ENCODE measurements around the gene SCYL1. TPM values are rescaled to one million over a fixed set of nuclear protein-coding genes. Genes with fewer than 3 reads are reported as not detected.

Gene SCYL1
- total and polyA plus RNA-seq, 7 donors, result 66.9 to 106 (median 87.4) TPM

DNA sequence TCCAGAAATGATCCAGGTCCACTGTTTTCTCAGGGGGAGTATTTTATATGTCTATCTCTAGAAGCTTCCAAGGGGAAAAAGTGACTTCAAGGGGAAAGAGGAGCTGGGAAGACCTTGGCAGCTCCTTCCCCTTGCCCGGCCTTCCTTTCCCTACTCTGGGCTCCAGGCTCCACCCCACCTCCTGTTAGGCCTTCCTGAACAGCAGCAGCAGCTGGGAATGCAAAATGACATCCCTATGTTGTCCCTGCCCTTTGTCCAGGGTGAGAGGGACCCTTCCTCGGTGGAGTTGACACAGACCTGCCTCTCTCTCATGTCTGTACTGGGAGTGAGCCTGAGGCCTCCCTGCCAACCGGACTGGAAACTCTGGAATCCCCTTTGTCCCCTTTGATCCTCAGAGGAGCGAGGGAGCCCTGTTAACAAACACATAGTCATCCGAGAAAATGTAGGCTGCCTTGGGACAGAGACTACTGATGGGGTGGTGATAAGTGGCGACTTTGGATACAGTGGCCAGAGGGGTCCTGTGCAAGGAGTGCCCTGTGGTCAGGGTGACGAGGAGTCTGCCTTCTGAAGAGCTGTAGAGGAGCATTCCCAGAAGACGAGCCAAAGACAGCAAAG is 35.1 kb upstream of the SCYL1 start:
- WGBS, 3 donors, result 41 to 45% (median 44%) methylated on average over 8 of the region's 8 CpGs
- peak in 1 of 2 donors; percentile 49 for DNase-seq

DNA sequence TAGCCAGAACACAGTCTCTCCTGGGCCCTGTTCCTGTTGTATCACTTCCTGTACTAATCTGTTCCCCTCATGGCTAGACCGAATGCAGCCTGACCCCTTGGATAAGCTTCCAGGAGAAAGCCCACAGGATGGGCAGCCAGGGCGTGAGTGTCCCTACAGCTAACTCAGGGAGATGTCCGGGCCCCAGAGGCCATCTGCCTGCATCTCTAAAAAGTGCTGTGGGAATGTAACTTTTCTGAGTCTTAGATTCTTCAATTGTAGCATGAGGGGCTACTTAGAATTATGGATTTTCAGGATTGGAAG is 33.8 kb upstream of the SCYL1 start:
- intact Hi-C loops (cut with DNase I), result no loop called here
- WGBS, 3 donors, result 55 to 67% (median 64%) methylated on average over 3 of the region's 3 CpGs
- peaks cover 92% of the 10 kb centered on the region for H3K4me1 ChIP-seq
- no peaks in the 10 kb centered on the region for H3K36me3 ChIP-seq (ENCODE audit: insufficient read depth in 1 of 2, low read depth in 1 of 2)
- ATAC-seq (no peak), DNase-seq (no peak)
- no peaks in the 10 kb centered on the region for H3K9me3 ChIP-seq
- TF ChIP-seq, protein P1, sequence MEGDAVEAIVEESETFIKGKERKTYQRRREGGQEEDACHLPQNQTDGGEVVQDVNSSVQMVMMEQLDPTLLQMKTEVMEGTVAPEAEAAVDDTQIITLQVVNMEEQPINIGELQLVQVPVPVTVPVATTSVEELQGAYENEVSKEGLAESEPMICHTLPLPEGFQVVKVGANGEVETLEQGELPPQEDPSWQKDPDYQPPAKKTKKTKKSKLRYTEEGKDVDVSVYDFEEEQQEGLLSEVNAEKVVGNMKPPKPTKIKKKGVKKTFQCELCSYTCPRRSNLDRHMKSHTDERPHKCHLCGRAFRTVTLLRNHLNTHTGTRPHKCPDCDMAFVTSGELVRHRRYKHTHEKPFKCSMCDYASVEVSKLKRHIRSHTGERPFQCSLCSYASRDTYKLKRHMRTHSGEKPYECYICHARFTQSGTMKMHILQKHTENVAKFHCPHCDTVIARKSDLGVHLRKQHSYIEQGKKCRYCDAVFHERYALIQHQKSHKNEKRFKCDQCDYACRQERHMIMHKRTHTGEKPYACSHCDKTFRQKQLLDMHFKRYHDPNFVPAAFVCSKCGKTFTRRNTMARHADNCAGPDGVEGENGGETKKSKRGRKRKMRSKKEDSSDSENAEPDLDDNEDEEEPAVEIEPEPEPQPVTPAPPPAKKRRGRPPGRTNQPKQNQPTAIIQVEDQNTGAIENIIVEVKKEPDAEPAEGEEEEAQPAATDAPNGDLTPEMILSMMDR (IDR thresholded peaks at IDR 0.05), result no peak
- peak overlapping the region; percentile 42 for H3K4me3 ChIP-seq
- H3K27me3 ChIP-seq (ENCODE audit: insufficient read depth in 3 of 3, low read length in 2 of 3), result no peaks in the 10 kb centered on the region
- peak overlapping the region; percentile 99 for H3K27ac ChIP-seq

More for the DNA sequence above, 35.1 kb upstream of the SCYL1 start:
- H3K36me3 ChIP-seq (ENCODE audit: insufficient read depth in 1 of 2, low read depth in 1 of 2), result no peaks in the 10 kb centered on the region
- peak overlapping the region; percentile 4 for H3K4me3 ChIP-seq
- no peaks in the 10 kb centered on the region for H3K27me3 ChIP-seq (ENCODE audit: insufficient read depth in 3 of 3, low read length in 2 of 3)
- H3K27ac ChIP-seq, result peak overlapping the region; percentile 99
- peaks cover 90% of the 10 kb centered on the region for H3K4me1 ChIP-seq
- TF ChIP-seq, protein P1 (IDR thresholded peaks at IDR 0.05), result no peak
- no peaks in the 10 kb centered on the region for H3K9me3 ChIP-seq
- intact Hi-C loops (cut with DNase I), result no loop called here
- ATAC-seq, result no peak

DNA sequence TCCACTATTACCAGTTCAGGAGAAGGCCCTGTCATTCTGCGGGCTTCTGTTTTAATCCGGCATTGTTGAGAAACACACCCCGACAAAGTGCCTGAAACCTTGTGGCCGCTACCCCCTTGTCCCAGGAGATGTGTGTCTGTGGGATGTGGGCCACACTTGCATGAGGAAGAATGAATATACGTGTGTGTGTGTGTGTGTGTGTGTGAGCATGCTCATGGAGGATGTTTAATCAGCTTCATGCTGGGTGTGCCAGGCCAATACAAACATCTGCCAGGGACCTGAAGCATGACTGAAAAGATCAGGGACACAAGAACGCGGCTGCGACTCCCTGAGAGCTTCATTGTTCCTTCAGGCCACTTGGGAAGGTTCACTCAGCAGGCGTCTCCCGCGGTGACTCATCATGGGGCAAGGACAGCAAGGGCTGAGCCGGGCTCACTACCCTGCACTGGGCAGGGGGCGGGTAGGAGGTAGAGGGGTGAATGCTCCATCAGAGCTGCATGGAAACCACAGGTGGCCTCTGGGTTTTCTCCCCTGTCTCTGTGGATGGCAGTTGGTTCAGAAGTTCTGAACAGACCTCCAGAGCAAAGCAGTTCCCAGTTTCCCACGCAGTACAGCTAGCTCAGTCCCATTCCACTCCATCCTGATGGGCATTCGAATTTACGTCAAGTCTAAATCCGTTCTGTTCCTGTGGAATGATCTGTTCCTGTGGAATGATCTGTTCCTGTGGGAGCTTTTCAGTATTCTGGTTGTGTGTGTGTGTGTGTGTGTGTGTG is 33.1 kb upstream of the SCYL1 start:
- ATAC-seq (peak; percentile 56 to 66 (median 62)), DNase-seq (peak; percentile 86 to 92)
- H3K36me3 ChIP-seq (ENCODE audit: insufficient read depth in 1 of 2, low read depth in 1 of 2), result no peaks in the 10 kb centered on the region
- intact Hi-C loops (cut with DNase I), result no loop called here
- H3K9me3 ChIP-seq, result no peaks in the 10 kb centered on the region
- H3K4me3 ChIP-seq, result peak overlapping the region; percentile 42
- H3K27ac ChIP-seq, result peak overlapping the region; percentile 99
- H3K27me3 ChIP-seq (ENCODE audit: insufficient read depth in 3 of 3, low read length in 2 of 3), result no peaks in the 10 kb centered on the region
- WGBS, 3 donors, result 19 to 28% (median 23%) methylated on average over 17 of the region's 17 CpGs
- TF ChIP-seq, protein P1 (IDR thresholded peaks at IDR 0.05), result no peak
- peaks cover 93% of the 10 kb centered on the region for H3K4me1 ChIP-seq

DNA sequence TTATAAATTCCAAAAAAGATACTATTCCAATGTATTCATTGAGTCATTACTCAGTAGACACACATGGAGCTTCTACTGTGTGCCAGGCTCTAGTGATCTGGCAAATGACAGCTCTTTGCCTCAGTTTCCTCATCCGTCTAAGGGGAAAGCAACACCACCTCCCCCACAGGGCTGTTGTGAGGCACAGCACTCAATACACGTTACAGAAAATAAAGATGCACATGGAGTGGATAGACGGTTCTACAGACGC is 32.6 kb upstream of the SCYL1 start:
- intact Hi-C loops (cut with DNase I), result no loop called here
- Histone ChIP-seq H3K36me3 (ENCODE audit: insufficient read depth in 1 of 2, low read depth in 1 of 2) (no peaks in the 10 kb centered on the region), H3K4me1 (peaks cover 90% of the 10 kb centered on the region), H3K27me3 (ENCODE audit: insufficient read depth in 3 of 3, low read length in 2 of 3) (no peaks in the 10 kb centered on the region), H3K27ac (peak overlapping the region; percentile 99), H3K4me3 (peak overlapping the region; percentile 42), H3K9me3 (no peaks in the 10 kb centered on the region)
- no peak for ATAC-seq
- TF ChIP-seq, protein P1 (IDR thresholded peaks at IDR 0.05), result no peak
- DNase-seq, result no peak
- 31 to 50% (median 42%) methylated on average over 4 of the region's 4 CpGs for WGBS, 3 donors

All from psoas muscle (tissue), 8 donors.